Fibroblast of upper back skin (primary cell): Measurements from ENCODE around the gene DGCR2.

Source experiments
- DNase-seq: peaks from one replicate; pipeline ENCODE4 v3.0.0-alpha.2; 2013

Gene DGCR2

DNA sequence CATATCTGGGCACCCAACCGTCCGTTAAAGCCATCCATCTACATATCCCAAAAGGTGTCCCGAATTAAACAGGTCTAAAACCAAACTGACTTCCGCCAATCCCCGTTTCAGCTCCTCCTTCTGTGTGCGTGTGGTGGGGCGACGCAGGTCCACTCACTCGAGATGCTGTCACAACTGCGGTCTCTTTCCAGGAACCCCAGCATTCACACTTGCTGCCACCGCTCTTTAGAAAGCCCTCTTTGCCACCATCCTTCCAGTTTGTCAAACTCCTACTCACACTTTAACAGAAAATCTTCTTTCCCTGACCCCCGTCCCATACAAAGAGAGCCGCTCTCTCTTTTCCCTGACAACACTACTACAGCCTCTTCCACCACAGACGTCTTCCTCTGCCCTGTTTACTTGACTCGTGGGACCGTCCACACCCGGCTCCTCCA, 21.8 kb upstream of the DGCR2 start:
- no peak for DNase-seq

DNA sequence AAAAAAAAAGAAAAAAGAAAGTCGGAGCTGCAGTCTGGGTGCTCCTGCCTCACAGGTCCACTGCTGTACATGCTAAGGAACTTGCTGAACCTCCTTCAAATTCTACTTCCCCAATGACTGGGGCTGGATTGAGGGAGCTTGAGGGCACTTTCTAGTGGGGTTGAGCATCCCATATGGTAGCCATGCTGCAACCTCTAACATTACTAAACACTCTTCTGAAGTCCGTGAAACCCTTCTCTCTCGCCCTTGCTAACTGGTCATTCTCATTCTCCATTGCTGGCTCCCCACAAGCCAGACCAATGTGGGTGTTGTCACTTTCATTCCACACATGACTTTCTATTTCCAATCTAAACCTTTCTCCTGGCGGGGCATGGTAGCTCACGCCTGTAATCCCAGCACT, 21.0 kb upstream of the DGCR2 start:
- DNase-seq = no peak

DNA sequence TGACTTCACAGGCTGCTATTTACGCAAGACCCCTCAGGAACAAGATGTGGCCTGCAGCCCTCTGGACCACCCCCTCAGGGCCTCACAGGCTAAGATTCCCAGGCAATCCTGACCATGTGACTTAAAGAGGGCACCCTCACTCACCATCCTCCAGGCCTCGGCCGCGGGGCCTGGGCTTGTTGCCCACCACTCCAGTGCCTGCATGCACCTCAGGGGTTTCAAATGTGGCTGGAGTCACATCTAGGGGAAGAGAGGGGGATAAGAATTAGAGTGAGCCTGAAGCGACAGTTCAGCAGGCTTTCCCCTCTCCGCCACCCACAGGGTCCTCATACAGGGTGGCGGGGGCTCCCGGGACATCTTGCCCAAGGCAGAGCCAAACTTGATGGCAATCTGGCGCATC, 20.2 kb upstream of the DGCR2 start:
- no peak for DNase-seq

- no peak for DNase-seq
These were observed 17.8 kb upstream of the DGCR2 start for GRCh38 chr22:19139974-19140373.

- no peak for DNase-seq
These were observed 16.8 kb upstream of the DGCR2 start for GRCh38 chr22:19139001-19139356.

GRCh38 chr22:19138217-19139000, 16.2 kb upstream of the DGCR2 start:
- no peak for DNase-seq

GRCh38 chr22:19137384-19138216, 15.4 kb upstream of the DGCR2 start:
- no peak for DNase-seq

GRCh38 chr22:19136915-19137314, 14.7 kb upstream of the DGCR2 start:
- no peak for DNase-seq

DNA sequence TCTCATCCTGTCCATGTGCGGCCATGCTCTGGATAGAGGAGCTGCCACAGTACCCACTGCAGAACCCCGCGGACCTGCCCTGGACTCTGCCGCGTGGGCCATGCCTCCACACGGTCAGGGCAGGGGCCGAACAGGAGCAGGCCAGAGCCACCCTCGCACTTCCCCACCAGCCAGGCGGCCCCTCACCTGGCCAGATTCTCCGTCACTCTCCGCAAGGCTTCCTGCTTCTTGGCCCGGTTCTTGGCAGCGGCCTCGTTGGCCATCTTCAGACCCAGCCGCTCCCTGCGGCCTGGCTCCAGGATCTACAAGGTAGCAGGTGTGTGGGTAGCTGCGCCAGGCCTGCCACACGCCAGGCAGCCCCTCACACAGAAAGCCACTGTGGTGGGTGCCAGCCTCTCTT, 12.7 kb upstream of the DGCR2 start:
- DNase-seq = no peak

- no peak for DNase-seq
These were observed 12.1 kb upstream of the DGCR2 start for GRCh38 chr22:19134176-19134831.

DNA sequence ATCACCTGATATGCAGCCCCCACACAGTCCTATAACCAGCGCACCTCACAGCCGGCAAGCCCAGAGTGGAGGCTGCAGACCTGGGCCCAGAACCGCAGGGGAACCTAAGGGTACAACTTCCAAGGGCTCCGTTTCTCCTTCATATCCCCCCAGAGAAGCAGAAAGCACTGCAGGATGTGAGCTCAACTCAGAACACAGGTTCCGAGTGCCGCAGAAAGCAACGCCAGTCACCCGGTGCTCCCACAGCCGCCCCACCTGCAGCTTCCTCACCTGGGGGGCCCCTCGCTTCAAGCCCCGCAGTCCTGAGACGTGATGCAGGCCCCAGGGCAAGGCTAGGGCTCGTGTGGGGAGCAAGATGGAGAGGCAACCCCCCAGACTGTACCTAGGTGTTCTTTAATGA, 11.3 kb upstream of the DGCR2 start:
- no peak for DNase-seq

GRCh38 chr22:19132693-19133400, 10.6 kb upstream of the DGCR2 start:
- DNase-seq = no peak

- DNase-seq = no peak
These were observed 9.9 kb upstream of the DGCR2 start for GRCh38 chr22:19132153-19132552.

GRCh38 chr22:19131685-19132015, 9.4 kb upstream of the DGCR2 start:
- DNase-seq = no peak

GRCh38 chr22:19130959-19131684, 8.9 kb upstream of the DGCR2 start, which contains the start of gene TSSK2:
TSSK2 (plus strand) TSS chr22:19131308; CDS start chr22:19131400, 92 bp downstream.
- no peak for DNase-seq

- DNase-seq = no peak
These were observed 7.7 kb upstream of the DGCR2 start for GRCh38 chr22:19129871-19130270.

- no peak for DNase-seq
These were observed 6.9 kb upstream of the DGCR2 start for GRCh38 chr22:19128946-19129727.

GRCh38 chr22:19128009-19128401, 5.8 kb upstream of the DGCR2 start:
- no peak for DNase-seq

DNA sequence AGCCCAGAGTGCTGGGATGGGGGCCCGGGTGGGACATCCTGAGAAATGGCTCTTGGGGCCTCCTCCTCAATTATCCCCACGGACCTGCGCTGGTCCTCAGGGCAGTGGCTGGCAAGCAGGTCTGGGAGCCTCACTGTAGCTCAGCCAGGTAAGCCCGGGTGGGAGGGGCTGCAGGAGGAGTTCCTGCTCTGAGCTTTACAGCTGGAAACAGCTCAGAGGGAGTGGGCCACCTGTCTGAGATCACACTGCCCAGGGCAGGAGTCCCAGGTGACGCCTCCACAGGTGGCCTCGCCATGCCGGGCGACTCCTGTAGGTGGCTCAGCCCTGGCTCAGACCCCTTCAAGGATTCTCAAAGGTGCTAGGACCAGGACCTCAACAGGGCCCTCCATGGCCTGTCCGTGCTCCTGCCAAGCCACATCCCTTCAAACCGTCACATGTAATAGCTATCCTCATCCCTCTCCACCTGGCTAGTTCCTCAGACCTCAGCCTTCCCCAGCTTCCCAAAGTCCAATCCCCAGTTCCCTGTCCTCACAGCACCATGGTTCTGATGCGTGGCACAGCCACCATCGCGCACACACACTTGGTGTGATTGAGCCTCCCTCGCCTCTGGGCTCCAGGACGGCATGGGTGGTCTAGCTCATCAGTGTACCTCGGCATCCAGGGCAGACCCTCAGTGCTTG, 5.3 kb upstream of the DGCR2 start:
- no peak for DNase-seq

- no peak for DNase-seq
These were observed 4.4 kb upstream of the DGCR2 start for GRCh38 chr22:19126309-19127273.
